HG03439 (cell line): Measurements from ENCODE around the gene NFE2L2.
A peak's percentile ranks its signal among the peaks of the same experiment; 100 is the strongest.
"Not testable (repeated sequence)": the region's sequence is repeated elsewhere in the genome, so short reads cannot be mapped to it uniquely, and the experiment has no call there.

Experiments
- ATAC-seq: cut with Tn5 transposase; IDR thresholded peaks from one replicate; pipeline ENCODE4 v1.9.1; 2021; ENCODE audit warnings: mild to moderate bottlenecking, moderate library complexity; ENCODE audit not compliant: unreplicated experiment

Gene NFE2L2

DNA sequence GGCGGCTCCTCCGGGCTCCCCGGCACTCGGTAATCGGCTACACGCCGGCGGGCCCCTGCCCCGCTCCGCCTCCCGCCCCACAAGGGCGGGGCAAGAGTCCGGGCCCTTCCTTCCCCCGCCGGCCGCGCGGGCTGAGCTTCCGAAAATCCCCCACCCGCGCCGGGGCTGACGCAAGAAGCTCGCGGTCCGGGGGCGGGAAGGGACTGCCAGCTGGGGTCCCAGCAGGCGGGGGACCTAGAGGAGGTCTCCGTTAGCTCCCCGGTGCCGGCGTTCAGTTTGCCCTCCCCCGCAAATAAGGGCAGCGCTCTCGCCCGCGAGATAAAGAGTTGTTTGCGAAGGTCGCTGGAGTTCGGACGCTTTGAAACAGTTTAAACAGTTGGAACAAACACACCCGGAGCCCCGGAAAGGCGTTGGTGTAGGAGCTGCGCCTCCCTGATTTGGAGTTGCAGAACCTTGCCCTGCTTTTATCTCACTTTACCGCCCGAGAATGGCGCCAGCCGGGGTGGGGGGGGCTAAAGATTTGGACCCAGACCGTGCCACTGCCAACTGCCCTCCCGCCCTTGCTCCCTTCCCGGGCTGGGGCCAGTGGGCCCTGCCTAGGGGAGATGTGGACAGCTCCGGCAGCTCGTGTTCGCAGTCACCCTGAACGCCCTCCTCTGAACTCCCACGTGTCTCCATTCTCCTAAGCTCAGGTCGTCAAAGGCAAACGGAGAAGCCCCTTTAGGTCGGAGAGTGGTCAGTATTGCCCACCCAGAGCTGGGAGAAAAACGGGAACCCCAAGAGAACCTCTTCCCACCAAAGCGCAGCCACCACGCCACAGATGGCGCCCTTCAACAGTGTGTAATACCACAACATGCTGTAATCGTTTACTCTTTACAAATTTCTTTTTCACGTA lies at the start of gene NFE2L2:
NFE2L2 (minus strand) TSS at position 35 of the 895 bp plus-strand sequence. CDS start 151 bp downstream, outside the sequence.
- ATAC-seq, result peak; percentile 62

GRCh38 chr2:177314194-177314593 lies 49.7 kb upstream of the NFE2L2 start:
- ATAC-seq, result no peak

- no peak for ATAC-seq
Measured at GRCh38 chr2:177313162-177313781, 48.7 kb upstream of the NFE2L2 start.

DNA sequence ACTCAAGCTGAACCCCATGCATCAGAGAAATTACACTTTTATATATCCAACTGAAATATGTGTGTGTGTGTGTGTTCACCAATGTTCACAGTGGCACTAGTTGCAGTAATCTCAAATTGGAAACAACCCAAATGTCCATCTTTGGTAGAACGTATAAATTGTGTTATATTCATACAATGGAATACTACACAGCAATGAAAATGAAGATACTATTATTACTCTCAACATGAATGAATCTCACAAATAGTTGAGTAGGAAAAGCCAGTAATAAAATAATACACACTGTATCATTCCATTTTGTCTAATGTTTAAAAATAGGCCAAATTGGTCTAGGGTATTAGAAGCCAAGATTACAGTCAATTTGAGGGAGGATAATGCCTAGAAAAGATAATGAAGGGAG lies 48.0 kb upstream of the NFE2L2 start:
- no peak for ATAC-seq

- ATAC-seq, result not testable (repeated sequence)
Measured at GRCh38 chr2:177309672-177310309, 45.3 kb upstream of the NFE2L2 start.

- no peak for ATAC-seq
Measured at GRCh38 chr2:177306550-177306949, 42.0 kb upstream of the NFE2L2 start.

- no peak for ATAC-seq
Measured at GRCh38 chr2:177303939-177304338, 39.4 kb upstream of the NFE2L2 start.

DNA sequence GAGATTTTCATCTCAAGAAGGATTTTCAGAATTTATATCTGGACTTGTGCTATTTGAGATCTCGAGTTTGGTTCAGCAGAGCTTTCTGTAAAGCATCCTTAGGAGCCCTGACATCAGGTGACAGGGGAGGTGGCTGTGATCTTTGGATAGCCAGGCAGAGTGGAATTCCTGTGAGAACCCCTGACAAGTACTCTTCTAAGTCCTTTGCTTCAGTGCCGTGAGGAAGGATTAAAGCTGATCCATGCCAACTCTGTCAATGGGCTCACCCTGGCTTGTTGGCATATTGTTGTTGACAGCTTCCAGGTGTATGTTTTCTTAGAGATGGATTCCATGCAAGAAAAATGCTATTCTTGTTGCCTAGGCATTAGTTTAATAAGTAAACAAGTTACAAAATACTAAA lies 38.0 kb upstream of the NFE2L2 start:
- ATAC-seq, result no peak

- ATAC-seq, result no peak
Measured at GRCh38 chr2:177298191-177298590, 33.7 kb upstream of the NFE2L2 start.

- no peak for ATAC-seq
Measured at GRCh38 chr2:177296040-177296439, 31.5 kb upstream of the NFE2L2 start.

DNA sequence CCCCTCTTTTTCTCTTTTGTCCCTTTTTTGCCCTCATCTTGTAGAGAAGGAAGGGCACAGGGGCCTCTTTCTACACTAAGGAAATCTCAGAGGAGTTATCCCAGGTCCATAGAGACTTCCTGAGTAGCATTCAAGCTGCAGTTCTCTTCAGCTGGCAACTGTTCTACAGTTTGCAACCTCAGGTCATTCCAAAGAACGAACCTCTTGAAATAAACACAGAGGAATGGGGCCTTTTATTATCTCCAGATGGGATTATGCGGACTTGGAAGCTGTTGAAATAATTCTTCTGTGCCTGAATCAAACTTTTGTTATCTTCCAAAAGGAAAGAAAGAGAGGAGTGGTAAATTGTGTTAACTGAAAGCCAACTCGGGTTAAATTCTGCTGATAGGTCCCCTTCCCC lies 31.0 kb upstream of the NFE2L2 start:
- no peak for ATAC-seq

GRCh38 chr2:177291701-177292100 lies 27.2 kb upstream of the NFE2L2 start:
- no peak for ATAC-seq

DNA sequence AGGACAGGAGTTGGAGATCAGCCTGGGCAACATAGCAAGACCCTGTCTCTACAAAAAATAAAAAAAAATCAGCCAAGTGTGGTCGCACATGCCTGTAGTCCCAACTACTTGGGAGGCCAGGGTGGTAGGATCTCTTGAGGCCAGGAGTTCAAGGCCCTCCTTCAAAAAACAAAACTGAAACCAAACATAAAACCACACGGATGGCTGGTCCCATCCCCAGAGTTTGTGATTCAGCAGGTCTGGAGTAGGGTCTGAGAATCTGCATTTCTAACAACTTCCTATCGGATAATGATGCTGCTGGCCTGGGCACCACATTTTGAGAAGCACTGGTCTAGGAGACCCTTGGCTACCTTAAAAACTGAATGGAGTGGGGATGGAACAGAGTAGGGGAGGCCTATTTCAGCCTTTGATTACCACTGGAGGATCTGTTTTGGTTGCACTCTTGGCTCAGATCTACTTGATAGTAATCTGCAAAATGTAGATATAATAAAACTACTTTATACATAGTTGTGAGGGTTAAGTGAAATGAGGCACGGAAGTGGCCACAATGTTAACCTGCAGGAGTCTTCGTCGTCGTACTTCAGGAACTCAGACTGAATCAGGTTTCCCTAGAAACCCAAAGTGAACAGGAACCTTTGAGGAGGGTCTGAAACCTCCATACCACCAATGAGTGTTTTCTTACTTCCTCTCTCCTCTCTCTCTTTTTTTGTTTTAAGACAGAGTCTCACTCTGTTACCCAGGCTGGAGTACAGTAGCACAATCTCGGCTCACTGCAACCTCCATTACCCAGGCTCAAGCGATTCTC lies 25.5 kb upstream of the NFE2L2 start:
- ATAC-seq, result peak; percentile 68

- no peak for ATAC-seq
Measured at GRCh38 chr2:177287814-177288213, 23.3 kb upstream of the NFE2L2 start.

DNA sequence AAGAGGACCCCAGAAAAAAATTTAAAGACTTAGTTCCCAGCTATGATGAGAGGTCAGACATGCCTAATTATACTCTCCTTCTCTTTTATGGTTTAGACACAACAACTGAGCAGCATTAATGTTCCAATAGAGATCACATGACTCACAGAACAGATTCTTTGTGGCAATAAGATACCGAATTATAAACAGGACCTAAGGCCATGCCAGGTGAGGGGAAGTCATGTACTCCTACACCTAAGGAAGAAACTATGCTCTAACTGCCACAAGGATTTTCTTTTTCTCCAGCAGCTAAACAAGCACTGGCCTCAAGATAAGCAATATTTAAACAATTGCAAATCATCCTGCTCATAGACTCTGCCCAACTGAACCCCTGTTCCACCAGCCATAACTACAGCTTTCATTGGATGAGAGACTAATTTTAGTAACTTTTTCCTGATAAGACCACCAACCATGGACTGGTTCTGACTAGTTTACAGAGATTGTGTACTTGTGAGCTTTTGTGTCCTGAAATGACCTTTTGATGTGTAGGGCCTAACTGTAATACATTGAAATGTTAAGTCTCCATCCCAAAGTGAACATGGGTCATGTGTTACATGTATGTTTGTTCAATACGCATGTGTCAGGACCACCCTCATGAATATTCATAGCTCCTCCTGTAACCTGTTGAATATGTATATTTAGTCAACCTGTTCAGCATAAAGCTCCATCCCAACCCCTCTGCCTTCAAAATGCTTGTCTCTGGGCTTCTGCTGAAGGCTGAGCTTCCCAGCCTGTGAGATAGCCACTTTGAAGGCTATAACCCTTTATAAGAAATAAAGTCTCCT lies 21.6 kb upstream of the NFE2L2 start:
- ATAC-seq, result no peak

DNA sequence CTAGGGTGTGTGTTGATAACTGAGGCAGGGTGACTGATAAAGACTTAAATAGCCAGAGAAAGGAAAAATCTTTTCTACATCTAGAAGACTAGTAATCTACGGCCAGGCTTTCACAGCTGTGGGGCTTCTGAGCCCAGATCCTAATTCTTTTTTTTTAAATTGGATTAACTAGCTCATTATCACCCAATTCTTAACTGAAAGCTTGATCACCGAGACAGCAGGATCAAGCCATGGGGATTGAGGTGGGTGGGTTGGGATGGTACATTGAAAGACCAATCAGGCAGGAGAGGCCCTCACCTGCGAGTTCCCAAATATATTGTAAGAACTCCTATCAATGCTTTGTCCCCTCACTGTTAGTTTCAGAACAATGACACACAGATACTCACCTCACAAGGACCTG lies 20.0 kb upstream of the NFE2L2 start:
- ATAC-seq, result no peak

DNA sequence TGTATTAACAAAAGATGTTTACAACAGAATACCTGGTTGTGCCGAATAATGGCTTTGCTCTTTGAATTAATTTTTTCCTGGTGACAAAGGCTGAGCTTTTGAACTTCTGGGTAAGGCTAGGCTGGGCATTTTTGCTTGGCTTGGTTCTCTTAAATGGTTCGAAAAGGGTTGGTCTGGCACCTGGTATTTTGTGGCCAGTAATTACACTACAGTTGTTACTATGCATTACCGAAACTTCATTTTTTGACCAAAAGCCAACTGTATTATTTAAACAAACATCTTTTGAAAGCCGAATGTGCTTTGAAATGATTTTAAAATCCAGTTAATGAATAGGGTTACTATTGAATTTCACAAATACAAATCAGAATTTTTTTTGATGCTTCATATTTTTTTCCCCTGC lies 19.4 kb upstream of the NFE2L2 start:
- no peak for ATAC-seq

DNA sequence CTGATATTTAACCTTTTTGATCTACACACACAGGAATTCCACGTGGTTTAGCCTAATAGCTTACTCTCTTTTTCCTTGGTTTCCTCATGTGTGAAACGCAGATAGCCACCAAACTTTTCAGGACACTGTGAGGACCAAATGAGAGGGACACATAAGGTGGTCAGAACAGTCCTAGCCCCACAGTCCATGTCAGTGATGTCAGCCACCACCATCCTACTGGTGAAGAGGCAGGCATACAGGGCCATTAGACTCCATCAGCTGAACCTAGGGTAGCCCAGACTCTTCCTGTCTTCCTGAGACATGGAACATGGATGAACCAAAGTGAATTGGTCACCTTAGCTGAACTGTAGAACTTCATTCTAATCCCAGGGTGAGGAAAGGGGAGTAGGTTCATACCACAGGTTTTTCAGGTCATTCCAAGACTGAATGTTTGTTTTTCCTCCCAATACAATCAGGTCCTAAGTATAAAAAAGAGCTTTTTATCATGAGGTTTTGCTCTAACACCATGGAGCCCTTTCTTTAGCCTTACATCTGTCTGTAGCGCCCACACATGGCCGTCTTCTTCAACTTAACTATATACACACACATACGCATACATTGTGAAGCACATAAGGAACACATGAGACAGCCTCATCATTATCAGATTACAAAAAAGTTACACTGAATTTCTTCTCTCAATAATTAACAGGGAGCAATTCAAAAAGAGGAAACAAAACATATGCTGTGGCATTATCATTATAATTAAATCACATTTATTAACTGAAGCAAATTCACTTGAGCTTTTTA lies 18.5 kb upstream of the NFE2L2 start:
- no peak for ATAC-seq

GRCh38 chr2:177282181-177282641 lies 17.7 kb upstream of the NFE2L2 start:
- ATAC-seq, result no peak
